HL-60 (cell line): ENCODE measurements around the gene SPAG9.
A peak's percentile ranks its signal among the peaks of the same experiment; 100 is the strongest.

ENCODE experiments used
- DNase-seq, 2 experiments: peaks; one replicate each; pipeline ENCODE4 v3.0.0-alpha.2; 2010 to 2020; ENCODE audit warnings: low read depth in 1 of 2, low spot score in 1 of 2
- H3K27ac ChIP-seq: fragments of 250-450 bp; sonication (Bioruptor Pico); replicated peaks from 2 replicates; pipeline ENCODE4 v1.5.1; 2020; ENCODE audit warnings: mild to moderate bottlenecking, moderate library complexity
- H3K27me3 ChIP-seq: fragments of 250-450 bp; sonication (Bioruptor Pico); 2 replicates; pipeline ENCODE4 v1.5.1; 2021; ENCODE audit warnings: mild to moderate bottlenecking, moderate library complexity; ENCODE audit not compliant: insufficient read depth, poor library complexity, severe bottlenecking
- H3K4me3 ChIP-seq: replicated peaks from 2 replicates; pipeline ENCODE4 v1.5.1; 2011; ENCODE audit warnings: mild to moderate bottlenecking, control low read depth, low read length; ENCODE audit not compliant: insufficient read depth
- GABPA ChIP-seq: IDR thresholded peaks from 2 replicates; pipeline ENCODE4 v1.6.1; 2012; ENCODE audit warnings: low read depth
- POLR2AphosphoS5 ChIP-seq: IDR thresholded peaks from 2 replicates; pipeline ENCODE4 v1.6.1; 2012; ENCODE audit warnings: low read depth
- REST ChIP-seq: IDR thresholded peaks from 2 replicates; pipeline ENCODE4 v1.6.1; 2012; ENCODE audit warnings: low read depth; ENCODE audit not compliant: insufficient replicate concordance
- SPI1 ChIP-seq: IDR thresholded peaks from 2 replicates; pipeline ENCODE4 v1.6.1; 2012; ENCODE audit warnings: low read depth, mild to moderate bottlenecking, borderline replicate concordance
- TF ChIP-seq, protein P1 (sequence below): IDR thresholded peaks from one replicate; pipeline ENCODE4 v1.5.1; 2011; ENCODE audit warnings: low read length, control low read depth, inconsistent platforms; ENCODE audit not compliant: insufficient read depth

SPAG9 gene

DNA sequence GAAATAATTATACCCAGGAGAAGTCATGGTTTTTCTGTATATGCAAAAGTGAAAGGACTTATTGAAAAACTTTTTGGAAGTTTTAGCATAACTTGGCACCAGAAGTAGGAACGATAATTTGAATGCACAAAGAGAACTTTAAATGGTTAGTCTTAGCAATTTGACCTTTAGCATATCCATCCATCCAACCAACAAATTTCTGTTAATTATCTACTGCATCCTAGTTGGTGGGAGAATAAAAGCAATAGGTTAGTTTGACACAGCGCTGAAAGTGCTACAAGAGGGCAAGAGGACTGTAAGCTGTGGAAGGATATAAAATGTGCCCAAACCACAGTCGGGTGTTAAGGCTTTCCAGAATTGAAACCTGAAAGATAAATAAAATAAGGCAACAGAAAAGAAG, 17.6 kb downstream of the SPAG9 start:
- no peak overlapping the region for H3K4me3 ChIP-seq
- DNase-seq = no peak
- H3K27ac ChIP-seq = no peak overlapping the region
- TF ChIP-seq GABPA (no peak), POLR2AphosphoS5 (no peak), SPI1 (no peak), REST (no peak)
- TF ChIP-seq, protein P1, sequence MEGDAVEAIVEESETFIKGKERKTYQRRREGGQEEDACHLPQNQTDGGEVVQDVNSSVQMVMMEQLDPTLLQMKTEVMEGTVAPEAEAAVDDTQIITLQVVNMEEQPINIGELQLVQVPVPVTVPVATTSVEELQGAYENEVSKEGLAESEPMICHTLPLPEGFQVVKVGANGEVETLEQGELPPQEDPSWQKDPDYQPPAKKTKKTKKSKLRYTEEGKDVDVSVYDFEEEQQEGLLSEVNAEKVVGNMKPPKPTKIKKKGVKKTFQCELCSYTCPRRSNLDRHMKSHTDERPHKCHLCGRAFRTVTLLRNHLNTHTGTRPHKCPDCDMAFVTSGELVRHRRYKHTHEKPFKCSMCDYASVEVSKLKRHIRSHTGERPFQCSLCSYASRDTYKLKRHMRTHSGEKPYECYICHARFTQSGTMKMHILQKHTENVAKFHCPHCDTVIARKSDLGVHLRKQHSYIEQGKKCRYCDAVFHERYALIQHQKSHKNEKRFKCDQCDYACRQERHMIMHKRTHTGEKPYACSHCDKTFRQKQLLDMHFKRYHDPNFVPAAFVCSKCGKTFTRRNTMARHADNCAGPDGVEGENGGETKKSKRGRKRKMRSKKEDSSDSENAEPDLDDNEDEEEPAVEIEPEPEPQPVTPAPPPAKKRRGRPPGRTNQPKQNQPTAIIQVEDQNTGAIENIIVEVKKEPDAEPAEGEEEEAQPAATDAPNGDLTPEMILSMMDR = no peak
- H3K27me3 ChIP-seq = no peaks in the 10 kb centered on the region

DNA sequence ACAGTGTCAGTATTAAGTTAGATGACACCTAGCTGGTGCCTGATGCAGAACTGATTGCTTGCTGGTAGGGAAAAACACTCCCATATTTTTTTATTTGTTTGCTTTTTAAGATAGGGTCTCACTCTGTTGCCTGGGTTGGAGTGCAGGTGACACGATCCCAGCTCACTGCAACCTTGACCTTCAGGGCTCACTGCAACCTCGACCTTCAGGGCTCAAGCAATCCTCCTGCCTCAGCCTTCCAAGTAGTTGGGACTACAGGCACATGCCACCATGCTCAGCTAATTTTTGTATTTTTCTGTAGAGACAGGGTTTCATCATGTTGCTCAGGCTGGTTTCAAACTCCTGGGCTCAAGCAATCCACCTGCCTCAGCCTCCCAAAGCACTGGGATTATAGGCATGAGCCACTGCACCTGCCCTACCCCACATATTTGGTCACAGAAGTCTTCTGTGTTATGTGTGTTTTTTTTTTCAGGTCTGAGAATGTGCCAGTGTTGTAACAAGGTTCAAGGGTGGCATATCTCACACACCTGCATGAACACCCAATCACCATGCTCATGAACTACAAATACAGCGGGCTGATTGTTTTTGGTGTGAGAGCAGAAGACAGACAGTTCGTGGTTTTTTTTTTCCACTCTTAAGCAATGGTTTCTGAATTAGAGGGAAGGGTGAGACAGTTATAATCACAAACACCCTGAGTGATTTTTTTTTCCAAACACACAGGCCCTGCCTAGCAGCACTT, 22.8 kb downstream of the SPAG9 start:
- H3K27ac ChIP-seq = peak overlapping the region; percentile 37
- H3K4me3 ChIP-seq = no peak overlapping the region
- TF ChIP-seq, protein P1 = no peak
- TF ChIP-seq SPI1 = no peak
- TF ChIP-seq GABPA = no peak
- no peak for TF ChIP-seq POLR2AphosphoS5
- TF ChIP-seq REST = no peak
- H3K27me3 ChIP-seq = no peaks in the 10 kb centered on the region
- DNase-seq = peak in 1 of 2 experiments; percentile 16

GRCh38 chr17:51091635-51092034, 29.0 kb downstream of the SPAG9 start:
- Histone ChIP-seq H3K27ac (no peak overlapping the region), H3K27me3 (no peaks in the 10 kb centered on the region), H3K4me3 (no peak overlapping the region)
- DNase-seq = no peak
- no peak for TF ChIP-seq REST
- no peak for TF ChIP-seq SPI1
- TF ChIP-seq, protein P1 = no peak
- TF ChIP-seq POLR2AphosphoS5 = no peak
- no peak for TF ChIP-seq GABPA
